Naive thymus-derived CD4-positive, alpha-beta T cell (primary cell): ENCODE measurements around the gene PSPH. TPM values are rescaled to one million over a fixed set of nuclear protein-coding genes. Genes with fewer than 3 reads are reported as not detected.

ENCODE experiments used
- ATAC-seq: fragments of 150-1000 bp; cut with Tn5 transposase; 2 replicates; pipeline ENCODE4 v1.10.0; 2021; ENCODE audit warnings: mild to moderate bottlenecking, moderate library complexity
- CTCF ChIA-PET: fragments of 350-600 bp; sonication (Branson Sonifier 250); formaldehyde crosslinking; loops from one replicate; lab custom pipeline; 2021; ENCODE audit warnings: antibody characterized with exemption; lab: Charles Lee
- POLR2A ChIA-PET: fragments of 350-600 bp; sonication (Branson Sonifier 250); formaldehyde crosslinking; loops from one replicate; lab custom pipeline; 2021; ENCODE audit warnings: antibody characterized with exemption, inconsistent platforms; lab: Charles Lee
- DNase-seq, 9 donors: peaks; one replicate each; pipeline versions ENCODE4 v3.0.0 to v3.0.0-alpha.2; 2020 to 2022; ENCODE audit warnings: mixed read lengths in 1 of 9
- H3K27ac ChIP-seq: one replicate; pipeline ENCODE4 v1.7.0; 2013; ENCODE audit warnings: mild to moderate bottlenecking, low read depth, low read length, moderate library complexity
- H3K27me3 ChIP-seq, 2 donors: one replicate each; pipeline ENCODE4 v1.7.0; 2013; ENCODE audit warnings: low read length in 2 of 2, mild to moderate bottlenecking in 2 of 2, moderate library complexity in 2 of 2; ENCODE audit not compliant: control insufficient read depth in 2 of 2, insufficient read depth in 2 of 2
- H3K36me3 ChIP-seq, 3 experiments: 1 replicate in 2 of 3; 2 replicates in 1 of 3; pipeline ENCODE4 v1.7.0; 2013; ENCODE audit warnings: low read length in 3 of 3, mild to moderate bottlenecking in 3 of 3, moderate library complexity in 1 of 3; ENCODE audit not compliant: insufficient read depth in 3 of 3, control insufficient read depth in 2 of 3
- H3K4me1 ChIP-seq, 2 donors: one replicate each; pipeline ENCODE4 v1.7.0; 2013; ENCODE audit warnings: low read length in 2 of 2, mild to moderate bottlenecking in 2 of 2, moderate library complexity in 1 of 2; ENCODE audit not compliant: control insufficient read depth in 2 of 2, insufficient read depth in 2 of 2
- H3K4me3 ChIP-seq: 2 replicates; pipeline ENCODE4 v1.7.0; 2013; ENCODE audit warnings: mild to moderate bottlenecking, low read length
- H3K9me3 ChIP-seq, 3 experiments: 1 replicate in 2 of 3; 2 replicates in 1 of 3; pipeline ENCODE4 v1.7.0; 2013; ENCODE audit warnings: low read length in 3 of 3; ENCODE audit not compliant: control insufficient read depth in 2 of 3
- H3K27ac Mint-ChIP-seq, 9 donors: one replicate each; pipeline ENCODE4 v1.8.0; 2020 to 2022; ENCODE audit warnings: mixed read lengths in 9 of 9, mild to moderate bottlenecking in 8 of 9, moderate library complexity in 5 of 9, inconsistent platforms in 2 of 9
- H3K27me3 Mint-ChIP-seq, 5 donors: one replicate each; pipeline ENCODE4 v1.8.0; 2021 to 2022; ENCODE audit warnings: mixed read lengths in 5 of 5, mild to moderate bottlenecking in 1 of 5
- H3K36me3 Mint-ChIP-seq, 5 donors: one replicate each; pipeline ENCODE4 v1.8.0; 2020 to 2022; ENCODE audit warnings: mixed read lengths in 5 of 5, mild to moderate bottlenecking in 3 of 5, inconsistent platforms in 1 of 5
- H3K4me1 Mint-ChIP-seq, 7 donors: one replicate each; pipeline ENCODE4 v1.8.0; 2020 to 2022; ENCODE audit warnings: mixed read lengths in 7 of 7, mild to moderate bottlenecking in 3 of 7, inconsistent platforms in 1 of 7
- H3K4me3 Mint-ChIP-seq, 10 donors: one replicate each; pipeline ENCODE4 v1.8.0; 2020 to 2022; ENCODE audit warnings: mild to moderate bottlenecking in 10 of 10, mixed read lengths in 10 of 10, moderate library complexity in 6 of 10, inconsistent platforms in 2 of 10
- H3K9me3 Mint-ChIP-seq, 11 donors: one replicate each; pipeline ENCODE4 v1.8.0; 2020 to 2022; ENCODE audit warnings: mixed read lengths in 11 of 11, mild to moderate bottlenecking in 4 of 11, inconsistent platforms in 1 of 11, moderate library complexity in 1 of 11
- intact Hi-C, 2 donors: fragments of 100-400 bp; cut with micrococcal nuclease; formaldehyde crosslinking; loops; one replicate each; pipeline ENCODE4 v1.15.1; 2023
- polyA plus RNA-seq, 2 donors: library from polyadenylated mRNA; unstranded; fragments of 300-500 nt; fragmentation: Illumina TruSeq; gene quantifications; one replicate each; pipeline ENCODE4 v1.2.3, GENCODE V29; 2021
- total RNA-seq, 6 experiments: library from RNA in 5 of 6; stranded (reverse) in 5 of 6; gene quantifications; 1 replicate in 5 of 6; 2 replicates in 1 of 6; pipeline ENCODE4 v1.2.3 and lab custom pipeline; 2021 to 2026

PSPH gene
- total and polyA plus RNA-seq, 7 experiments from 2014 or later = 3.5 to 10.4 (median 6.5) TPM

- ATAC-seq = no peak
- DNase-seq = no peak
- Histone ChIP-seq H3K27me3 (no peaks in the 10 kb centered on the region), H3K27ac (no peak overlapping the region), H3K36me3 (peaks cover 8 to 36% (median 14%) of the 10 kb centered on the region in 3 experiments), H3K9me3 (no peaks in the 10 kb centered on the region), H3K4me1 (no peaks in the 10 kb centered on the region), H3K4me3 (no peak overlapping the region)
- peaks cover 8 to 33% (median 13%) of the 10 kb centered on the region in 5 donors for H3K36me3 Mint-ChIP-seq
- H3K27me3 Mint-ChIP-seq = no peaks in the 10 kb centered on the region
- H3K4me3 Mint-ChIP-seq = no peak overlapping the region
- intact Hi-C loops = no loop called here
- peaks cover 7 to 28% (median 16%) of the 10 kb centered on the region in 7 donors for H3K4me1 Mint-ChIP-seq
- CTCF ChIA-PET = no interaction called here
- POLR2A ChIA-PET = interaction anchor here (0.7 kb wide), 1 partner anchor 16 kb away, joined by 3 read pairs; no protein-coding TSS in a partner anchor
- no peaks in the 10 kb centered on the region for H3K9me3 Mint-ChIP-seq
- H3K27ac Mint-ChIP-seq = peak overlapping the region in 1 of 9 donors; percentile 10
Observed at GRCh38 chr7:55975988-55976633, 75.1 kb downstream of the PSPH start.

- Mint-ChIP-seq H3K4me3 (no peak overlapping the region), H3K4me1 (peaks cover 19 to 40% (median 34%) of the 10 kb centered on the region in 7 donors), H3K27me3 (no peaks in the 10 kb centered on the region), H3K36me3 (peaks cover 0 to 21% (median 9%) of the 10 kb centered on the region in 5 donors), H3K27ac (peak overlapping the region in 1 of 9 donors; percentile 30), H3K9me3 (no peaks in the 10 kb centered on the region)
- Histone ChIP-seq H3K9me3 (no peaks in the 10 kb centered on the region), H3K27me3 (no peaks in the 10 kb centered on the region), H3K36me3 (peaks cover 6 to 18% (median 8%) of the 10 kb centered on the region in 3 experiments), H3K4me1 (no peaks in the 10 kb centered on the region), H3K27ac (no peak overlapping the region), H3K4me3 (no peak overlapping the region)
- intact Hi-C loops = no loop called here
- ChIA-PET POLR2A (interaction anchor here (0.5 to 0.7 kb wide), 3 partner anchors 9 to 621 kb away, joined by 3 read pairs; no protein-coding TSS in a partner anchor), CTCF (interaction anchor here (0.7 kb wide), 1 partner anchor 312 kb away, joined by 3 read pairs; no protein-coding TSS in a partner anchor)
- DNase-seq (no peak), ATAC-seq (no peak)
Observed at GRCh38 chr7:55973747-55974250, 77.4 kb downstream of the PSPH start.

GRCh38 chr7:55970978-55971377, 80.3 kb downstream of the PSPH start:
- Histone ChIP-seq H3K4me3 (no peak overlapping the region), H3K9me3 (no peaks in the 10 kb centered on the region), H3K36me3 (peaks cover 0 to 4% (median 0%) of the 10 kb centered on the region in 3 experiments), H3K27ac (no peak overlapping the region), H3K27me3 (no peaks in the 10 kb centered on the region), H3K4me1 (no peaks in the 10 kb centered on the region)
- peaks cover 23 to 62% (median 46%) of the 10 kb centered on the region in 7 donors for H3K4me1 Mint-ChIP-seq
- DNase-seq = no peak
- no peaks in the 10 kb centered on the region for H3K9me3 Mint-ChIP-seq
- H3K36me3 Mint-ChIP-seq = peaks cover 0 to 17% (median 8%) of the 10 kb centered on the region in 5 donors
- H3K4me3 Mint-ChIP-seq = peak overlapping the region in 2 of 10 donors; percentile 16 to 23
- H3K27me3 Mint-ChIP-seq = no peaks in the 10 kb centered on the region
- POLR2A ChIA-PET = interaction anchor here (1.2 to 1.7 kb wide), 2 partner anchors 9 to 80 kb away, joined by 3 to 4 read pairs; partner anchors contain the start of genes CCT6A and PSPH
- intact Hi-C loops = no loop called here
- no peak for ATAC-seq
- CTCF ChIA-PET = interaction anchor here (0.6 kb wide), 1 partner anchor 45 kb away, joined by 4 read pairs; no protein-coding TSS in a partner anchor
- H3K27ac Mint-ChIP-seq = peak overlapping the region in 2 of 9 donors; percentile 45 to 60

GRCh38 chr7:55970561-55970960, 80.7 kb downstream of the PSPH start:
- no peak overlapping the region for H3K27ac ChIP-seq
- H3K9me3 ChIP-seq = no peaks in the 10 kb centered on the region
- no peaks in the 10 kb centered on the region for H3K27me3 ChIP-seq
- no peaks in the 10 kb centered on the region for H3K4me1 ChIP-seq
- intact Hi-C loops = no loop called here
- ChIA-PET POLR2A (interaction anchor here (1.2 kb wide), 1 partner anchor 9 kb away, joined by 3 read pairs; no protein-coding TSS in a partner anchor), CTCF (no interaction called here)
- no peaks in the 10 kb centered on the region for H3K9me3 Mint-ChIP-seq
- peaks cover 0 to 17% (median 8%) of the 10 kb centered on the region in 5 donors for H3K36me3 Mint-ChIP-seq
- peak overlapping the region in 4 of 9 donors; percentile 30 to 60 (median 46) for H3K27ac Mint-ChIP-seq
- H3K27me3 Mint-ChIP-seq = no peaks in the 10 kb centered on the region
- H3K4me3 ChIP-seq = no peak overlapping the region
- ATAC-seq = no peak
- no peak for DNase-seq
- H3K4me1 Mint-ChIP-seq = peaks cover 25 to 65% (median 50%) of the 10 kb centered on the region in 7 donors
- peak overlapping the region in 2 of 10 donors; percentile 23 to 44 for H3K4me3 Mint-ChIP-seq
- H3K36me3 ChIP-seq = peaks cover 0 to 4% (median 0%) of the 10 kb centered on the region in 3 experiments

- ATAC-seq (no peak), DNase-seq (no peak)
- intact Hi-C loops = no loop called here
- H3K36me3 Mint-ChIP-seq = peaks cover 0 to 17% (median 8%) of the 10 kb centered on the region in 5 donors
- no peak overlapping the region for H3K27ac ChIP-seq
- no peaks in the 10 kb centered on the region for H3K9me3 Mint-ChIP-seq
- ChIA-PET POLR2A (interaction anchor here (0.7 kb wide), 1 partner anchor 15 kb away, joined by 3 read pairs; no protein-coding TSS in a partner anchor), CTCF (interaction anchor here (0.6 kb wide), 1 partner anchor 328 kb away, joined by 5 read pairs; no protein-coding TSS in a partner anchor)
- H3K27me3 Mint-ChIP-seq = no peaks in the 10 kb centered on the region
- H3K36me3 ChIP-seq = peaks cover 0 to 4% (median 0%) of the 10 kb centered on the region in 3 experiments
- peak overlapping the region in 4 of 9 donors; percentile 18 to 76 (median 42) for H3K27ac Mint-ChIP-seq
- H3K4me1 Mint-ChIP-seq = peaks cover 16 to 61% (median 50%) of the 10 kb centered on the region in 7 donors
- H3K4me3 Mint-ChIP-seq = peak overlapping the region in 4 of 10 donors; percentile 1 to 30 (median 10)
- no peaks in the 10 kb centered on the region for H3K9me3 ChIP-seq
- H3K4me3 ChIP-seq = no peak overlapping the region
- no peaks in the 10 kb centered on the region for H3K4me1 ChIP-seq
- H3K27me3 ChIP-seq = no peaks in the 10 kb centered on the region
Observed at GRCh38 chr7:55969391-55969790, 81.9 kb downstream of the PSPH start.

GRCh38 chr7:55966851-55967250, 84.4 kb downstream of the PSPH start:
- Mint-ChIP-seq H3K4me1 (peaks cover 30 to 77% (median 61%) of the 10 kb centered on the region in 7 donors), H3K4me3 (peak overlapping the region in 3 of 10 donors; percentile 30 to 51 (median 38)), H3K9me3 (no peaks in the 10 kb centered on the region), H3K27ac (peak overlapping the region in 5 of 9 donors; percentile 3 to 71 (median 16)), H3K36me3 (peaks cover 0 to 17% (median 8%) of the 10 kb centered on the region in 5 donors), H3K27me3 (no peaks in the 10 kb centered on the region)
- no peak overlapping the region for H3K4me3 ChIP-seq
- peaks cover 0 to 4% (median 0%) of the 10 kb centered on the region in 3 experiments for H3K36me3 ChIP-seq
- CTCF ChIA-PET = no interaction called here
- intact Hi-C loops = no loop called here
- no peaks in the 10 kb centered on the region for H3K27me3 ChIP-seq
- DNase-seq (no peak), ATAC-seq (no peak)
- H3K9me3 ChIP-seq = no peaks in the 10 kb centered on the region
- peak overlapping the region; percentile 1 for H3K27ac ChIP-seq
- POLR2A ChIA-PET = interaction anchor here (2.2 kb wide), 1 partner anchor 84 kb away, joined by 5 read pairs; the partner anchor contains the start of genes CCT6A and PSPH
- H3K4me1 ChIP-seq = peaks cover 10% of the 10 kb centered on the region in 2 donors
